GM19238 (cell line): Measurements from ENCODE around the gene SETD3.

Source experiments
- DNase-seq: peaks from one replicate; pipeline ENCODE4 v3.0.0; 2011; ENCODE audit warnings: low spot score; ENCODE audit not compliant: insufficient read length

Gene SETD3

GRCh38 chr14:99395909-99396530, 84.6 kb downstream of the SETD3 start:
- no peak for DNase-seq

- DNase-seq = no peak
Measured at GRCh38 chr14:99394602-99395156, 86.0 kb downstream of the SETD3 start.

GRCh38 chr14:99393059-99393655, 87.5 kb downstream of the SETD3 start:
- peak; percentile 37 for DNase-seq

- DNase-seq = no peak
Measured at GRCh38 chr14:99391671-99392070, 89.0 kb downstream of the SETD3 start.

- DNase-seq = peak; percentile 41
Measured at GRCh38 chr14:99389174-99389826, 91.4 kb downstream of the SETD3 start.

GRCh38 chr14:99388286-99388685, 92.4 kb downstream of the SETD3 start:
- DNase-seq = no peak

GRCh38 chr14:99387880-99388279, 92.8 kb downstream of the SETD3 start:
- DNase-seq = no peak

GRCh38 chr14:99384450-99385417, 95.9 kb downstream of the SETD3 start:
- DNase-seq = no peak

GRCh38 chr14:99383472-99384449, 96.9 kb downstream of the SETD3 start:
- DNase-seq = no peak

- DNase-seq = no peak
Measured at GRCh38 chr14:99382781-99383471, 97.7 kb downstream of the SETD3 start.

- no peak for DNase-seq
Measured at GRCh38 chr14:99382071-99382470, 98.6 kb downstream of the SETD3 start.

- no peak for DNase-seq
Measured at GRCh38 chr14:99381688-99382060, 99.0 kb downstream of the SETD3 start.

- DNase-seq = no peak
Measured at GRCh38 chr14:99380991-99381687, 99.5 kb downstream of the SETD3 start.

GRCh38 chr14:99380402-99380801, 100.3 kb downstream of the SETD3 start:
- DNase-seq = no peak

- no peak for DNase-seq
Measured at GRCh38 chr14:99378782-99379214, 101.9 kb downstream of the SETD3 start.

GRCh38 chr14:99377951-99378350, 102.7 kb downstream of the SETD3 start:
- DNase-seq = no peak

GRCh38 chr14:99374964-99375363, 105.7 kb downstream of the SETD3 start:
- no peak for DNase-seq

- DNase-seq = no peak
Measured at GRCh38 chr14:99363616-99364290, 116.9 kb downstream of the SETD3 start.
